ENCODE data around the gene ALX4.

GRCh38 chr11:44235765-44236201, 74.2 kb downstream of the ALX4 start:
- TF ChIP-seq FOXK2 (IDR thresholded peaks at IDR 0.05) = no peak
- TF ChIP-seq FOXA1 (IDR thresholded peaks at IDR 0.05) = no peak
- TF ChIP-seq ELF4 (IDR thresholded peaks at IDR 0.05) = no peak
- TF ChIP-seq ZNF384 (IDR thresholded peaks at IDR 0.05) = no peak
- TF ChIP-seq LEF1 (IDR thresholded peaks at IDR 0.05; ENCODE audit: borderline replicate concordance) = no peak
- no peak for TF ChIP-seq FOXM1 (IDR thresholded peaks at IDR 0.05; ENCODE audit: borderline replicate concordance)
- no peak for TF ChIP-seq BHLHE40 (IDR thresholded peaks at IDR 0.05; ENCODE audit: borderline replicate concordance)
- no peak for TF ChIP-seq CTBP1 (IDR thresholded peaks at IDR 0.05; ENCODE audit: borderline replicate concordance)
- TF ChIP-seq SP1 (IDR thresholded peaks at IDR 0.05) = no peak
- no peak for TF ChIP-seq L3MBTL2 (conservative IDR thresholded peaks at IDR 0.05)
